ENCODE results near the gene FAM72D. TPM values are rescaled to one million over a fixed set of nuclear protein-coding genes. Genes with fewer than 3 reads are reported as not detected.

FAM72D gene
- under 0.01 and 1.3 TPM in 2 replicates for total RNA-seq

DNA sequence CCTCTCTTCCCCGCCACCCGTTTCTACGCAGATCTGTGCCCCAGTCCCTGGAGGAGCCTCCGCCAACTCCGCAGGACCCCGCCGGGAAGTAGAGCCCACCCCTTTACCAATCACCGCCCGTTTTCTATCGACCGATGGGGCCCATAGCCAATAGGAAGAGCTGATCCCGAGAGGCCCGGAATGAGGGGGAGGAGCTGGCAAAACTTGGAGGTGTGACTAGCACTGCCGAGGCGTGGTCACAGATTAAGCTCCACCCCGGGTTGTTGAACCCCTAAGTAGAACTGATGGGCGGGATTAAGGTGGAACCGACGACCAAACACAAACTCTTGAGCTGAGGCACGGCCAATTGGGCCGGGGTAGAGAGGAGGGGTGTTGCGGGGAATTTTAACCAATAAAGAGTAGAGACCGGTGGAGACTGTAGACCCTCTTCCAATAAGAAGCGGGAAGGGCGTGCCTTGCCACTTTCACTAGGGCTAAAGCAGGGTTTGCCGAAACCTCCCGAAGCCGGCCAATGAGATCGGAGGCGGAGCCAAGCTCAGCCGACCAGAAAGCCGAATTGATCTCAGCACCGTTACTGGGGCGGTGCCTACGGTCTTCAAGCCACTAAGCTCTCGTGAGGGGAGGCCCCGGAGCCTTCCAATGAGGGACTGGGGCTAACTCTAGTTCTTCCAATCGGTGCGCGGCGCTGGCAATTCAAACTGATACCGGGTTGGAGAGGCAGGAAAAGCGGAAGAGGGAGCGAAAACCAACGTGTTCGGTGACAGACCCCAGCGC lies at the start of gene FAM72D, which contains the start of gene SRGAP2B:
Gene FAM72D (plus strand): TSS at position 691 of the 774 bp plus-strand sequence. CDS start 874 bp downstream, outside the sequence.
Gene SRGAP2B (minus strand): TSS at position 45 of the 774 bp plus-strand sequence. CDS start 2,427 bp downstream, outside the sequence.

Other genes with a start within 250 kb of the FAM72D start
- 33.9 and 57.0 TPM in 2 replicates for gene SRGAP2B, start 646 bp upstream of the FAM72D start, total RNA-seq
- not detected in 2 replicates for gene PPIAL4D, start 146.2 kb downstream of the FAM72D start, total RNA-seq